ENCODE measurements around the gene SEMA3B.

Gene SEMA3B

GRCh38 chr3:50292159-50293078, 23.5 kb downstream of the SEMA3B start, which contains the start of gene IFRD2 (continued):
- TF ChIP-seq PRDM6 (tag by site-specific recombination; IDR thresholded peaks at IDR 0.05) (no peak), ZBTB10 (tag by site-specific recombination; IDR thresholded peaks at IDR 0.05) (no peak), ZBTB8A (tag by site-specific recombination; IDR thresholded peaks at IDR 0.05) (0 out of 2 replicates have a peak, but pooled peaks have one; percentile 38), GFI1B (tag by site-specific recombination; IDR thresholded peaks at IDR 0.05) (no peak), ZSCAN5A (tag by site-specific recombination; IDR thresholded peaks at IDR 0.05) (no peak), ZNF670 (tag by site-specific recombination; IDR thresholded peaks at IDR 0.05; ENCODE audit: low read depth) (no peak), ZNF610 (tag by site-specific recombination; IDR thresholded peaks at IDR 0.05; ENCODE audit: borderline replicate concordance) (no peak), CTCF (tag by site-specific recombination; IDR thresholded peaks at IDR 0.05) (no peak), GLIS1 (tag by site-specific recombination; IDR thresholded peaks at IDR 0.05) (peak; percentile 41; the same call in 1 of the 2 replicates), TCF7L2 (IDR thresholded peaks at IDR 0.05; ENCODE audit: borderline replicate concordance, low read depth, low read length) (no peak), ZNF2 (tag by site-specific recombination; IDR thresholded peaks at IDR 0.05) (no peak), ZSCAN18 (tag by site-specific recombination; IDR thresholded peaks at IDR 0.05) (no peak), ZNF624 (tag by site-specific recombination; IDR thresholded peaks at IDR 0.05) (no peak), KLF1 (tag by site-specific recombination; IDR thresholded peaks at IDR 0.05) (peak; percentile 94), IKZF3 (tag by site-specific recombination; IDR thresholded peaks at IDR 0.05) (no peak), OVOL3 (tag by site-specific recombination; IDR thresholded peaks at IDR 0.05) (no peak), ZNF623 (tag by site-specific recombination; IDR thresholded peaks at IDR 0.05) (no peak), KLF10 (tag by site-specific recombination; IDR thresholded peaks at IDR 0.05) (peak; percentile 43; the same call in 1 of the 2 replicates), GLIS2 (tag by site-specific recombination; IDR thresholded peaks at IDR 0.05) (peak; percentile 78), ZNF513 (tag by site-specific recombination; IDR thresholded peaks at IDR 0.05) (no peak), ZNF132 (tag by site-specific recombination; IDR thresholded peaks at IDR 0.05; ENCODE audit: borderline replicate concordance) (no peak), ZNF560 (tag by site-specific recombination; IDR thresholded peaks at IDR 0.05; ENCODE audit: borderline replicate concordance) (no peak), ZNF776 (tag by site-specific recombination; IDR thresholded peaks at IDR 0.05; ENCODE audit: borderline replicate concordance) (no peak), ZNF423 (tag by site-specific recombination; IDR thresholded peaks at IDR 0.05) (no peak), PRDM4 (tag by site-specific recombination; IDR thresholded peaks at IDR 0.05) (no peak), ZNF248 (tag by site-specific recombination; IDR thresholded peaks at IDR 0.05) (no peak)
